Ramos (cell line): ENCODE data around the gene NDST1.

Experiments used
- in situ Hi-C: fragments of 300-500 bp; cut with MboI; formaldehyde crosslinking; loops from one replicate; pipeline ENCODE4 v1.14.3; 2022; ENCODE audit warnings: low sequenced_read_pairs; ENCODE audit not compliant: unreplicated experiment

NDST1 gene

GRCh38 chr5:150521522-150521817 lies 13.5 kb downstream of the NDST1 start:
- in situ Hi-C loops = no loop called here

- in situ Hi-C loops = no loop called here
These were observed 14.1 kb downstream of the NDST1 start for GRCh38 chr5:150521939-150522503.

GRCh38 chr5:150522504-150523414 lies 14.8 kb downstream of the NDST1 start:
- in situ Hi-C loops = no loop called here

- in situ Hi-C loops = no loop called here
These were observed 15.8 kb downstream of the NDST1 start for GRCh38 chr5:150523472-150524350.

- in situ Hi-C loops = no loop called here
These were observed 17.2 kb downstream of the NDST1 start for GRCh38 chr5:150525163-150525562.

GRCh38 chr5:150525781-150526180 lies 17.9 kb downstream of the NDST1 start:
- in situ Hi-C loops = no loop called here

- in situ Hi-C loops = no loop called here
These were observed 19.1 kb downstream of the NDST1 start for GRCh38 chr5:150527038-150527437.

GRCh38 chr5:150527808-150528207 lies 19.9 kb downstream of the NDST1 start:
- in situ Hi-C loops = no loop called here

- in situ Hi-C loops = no loop called here
These were observed 21.1 kb downstream of the NDST1 start for GRCh38 chr5:150528924-150529546.

- in situ Hi-C loops = no loop called here
These were observed 21.6 kb downstream of the NDST1 start for GRCh38 chr5:150529555-150529954.

- in situ Hi-C loops = no loop called here
These were observed 22.5 kb downstream of the NDST1 start for GRCh38 chr5:150530423-150530822.

GRCh38 chr5:150530951-150531588 lies 23.1 kb downstream of the NDST1 start:
- in situ Hi-C loops = no loop called here

- in situ Hi-C loops = no loop called here
These were observed 23.8 kb downstream of the NDST1 start for GRCh38 chr5:150531686-150532085.

GRCh38 chr5:150532151-150532550 lies 24.2 kb downstream of the NDST1 start:
- in situ Hi-C loops = no loop called here

- in situ Hi-C loops = no loop called here
These were observed 25.1 kb downstream of the NDST1 start for GRCh38 chr5:150532996-150533395.

- in situ Hi-C loops = no loop called here
These were observed 26.9 kb downstream of the NDST1 start for GRCh38 chr5:150534811-150535210.

GRCh38 chr5:150535611-150536010 lies 27.7 kb downstream of the NDST1 start:
- in situ Hi-C loops = no loop called here

GRCh38 chr5:150538007-150538917 lies 30.3 kb downstream of the NDST1 start:
- in situ Hi-C loops = no loop called here

GRCh38 chr5:150539206-150539605 lies 31.3 kb downstream of the NDST1 start:
- in situ Hi-C loops = no loop called here
